Central memory CD4-positive, alpha-beta T cell (primary cell): ENCODE data around the gene TMEM225B.
"Not testable (repeated sequence)": the region's sequence is repeated elsewhere in the genome, so short reads cannot be mapped to it uniquely, and the experiment has no call there.

Experiments
- DNase-seq: peaks from one replicate; pipeline ENCODE4 v3.0.0; 2022

TMEM225B gene

GRCh38 chr7:99579956-99580777 lies 17.9 kb upstream of the TMEM225B start:
- DNase-seq = peak; percentile 25

GRCh38 chr7:99580778-99581332 lies 17.2 kb upstream of the TMEM225B start:
- DNase-seq = not testable (repeated sequence)

- DNase-seq = no peak
Measured at GRCh38 chr7:99588868-99589267, 9.2 kb upstream of the TMEM225B start.

- DNase-seq = no peak
Measured at GRCh38 chr7:99594948-99595745, 2.9 kb upstream of the TMEM225B start.

GRCh38 chr7:99596408-99596955 lies 1.6 kb upstream of the TMEM225B start:
- no peak for DNase-seq

- no peak for DNase-seq
Measured at GRCh38 chr7:99599836-99600235, 1.8 kb downstream of the TMEM225B start.

- DNase-seq = no peak
Measured at GRCh38 chr7:99601656-99602310, 3.7 kb downstream of the TMEM225B start.

- no peak for DNase-seq
Measured at GRCh38 chr7:99605527-99605926, 7.5 kb downstream of the TMEM225B start.

- no peak for DNase-seq
Measured at GRCh38 chr7:99606531-99606930, 8.5 kb downstream of the TMEM225B start.

GRCh38 chr7:99607548-99607947 lies 9.5 kb downstream of the TMEM225B start:
- DNase-seq = no peak

GRCh38 chr7:99614495-99614894 lies 16.4 kb downstream of the TMEM225B start:
- no peak for DNase-seq

GRCh38 chr7:99615989-99616358 lies 17.9 kb downstream of the TMEM225B start:
- no peak for DNase-seq

- DNase-seq = peak; percentile 83
Measured at GRCh38 chr7:99616359-99617191, 18.5 kb downstream of the TMEM225B start, which contains the start of gene ZSCAN25. Gene ZSCAN25 (plus strand): TSS chr7:99616946. CDS start chr7:99619607, 2,661 bp downstream.

- DNase-seq = no peak
Measured at GRCh38 chr7:99617192-99617781, 19.2 kb downstream of the TMEM225B start.

- no peak for DNase-seq
Measured at GRCh38 chr7:99618726-99619125, 20.7 kb downstream of the TMEM225B start.

- no peak for DNase-seq
Measured at GRCh38 chr7:99619571-99620130, 21.6 kb downstream of the TMEM225B start.

- DNase-seq = no peak
Measured at GRCh38 chr7:99621271-99621670, 23.2 kb downstream of the TMEM225B start.

GRCh38 chr7:99622596-99622995 lies 24.5 kb downstream of the TMEM225B start:
- no peak for DNase-seq

- DNase-seq = no peak
Measured at GRCh38 chr7:99623091-99623693, 25.1 kb downstream of the TMEM225B start.

GRCh38 chr7:99623702-99624447 lies 25.8 kb downstream of the TMEM225B start:
- no peak for DNase-seq
